CD4-positive, CD25-positive, alpha-beta regulatory T cell (primary cell): ENCODE results near the gene PLXNA4. TPM values are rescaled to one million over a fixed set of nuclear protein-coding genes. Genes with fewer than 3 reads are reported as not detected.

Experiments
- ATAC-seq, 2 donors: fragments of 150-1000 bp; cut with Tn5 transposase; one replicate each; pipeline ENCODE4 v1.10.0; 2021; ENCODE audit warnings: low read depth in 2 of 2, moderate number of reproducible peaks in 2 of 2, moderate library complexity in 1 of 2
- DNase-seq, 3 donors: peaks; one replicate each; pipeline versions ENCODE4 v3.0.0 to v3.0.0-alpha.2; 2012 to 2022; ENCODE audit warnings: mixed read lengths in 1 of 3
- H3K27ac ChIP-seq: one replicate; pipeline ENCODE4 v1.7.0; 2013; ENCODE audit warnings: mild to moderate bottlenecking, low read length; ENCODE audit not compliant: insufficient read depth, poor library complexity, severe bottlenecking
- H3K27me3 ChIP-seq: one replicate; pipeline ENCODE4 v1.7.0; 2013; ENCODE audit warnings: low read length; ENCODE audit not compliant: control insufficient read depth, insufficient read depth
- H3K36me3 ChIP-seq: one replicate; pipeline ENCODE4 v1.7.0; 2013; ENCODE audit warnings: mild to moderate bottlenecking, low read length, moderate library complexity; ENCODE audit not compliant: control insufficient read depth, insufficient read depth
- H3K4me1 ChIP-seq: 2 replicates; pipeline ENCODE4 v1.7.0; 2013; ENCODE audit warnings: mild to moderate bottlenecking, low read length; ENCODE audit not compliant: insufficient read depth, control insufficient read depth, poor library complexity, severe bottlenecking
- H3K4me3 ChIP-seq: one replicate; pipeline ENCODE4 v1.7.0; 2013; ENCODE audit warnings: low read depth, mild to moderate bottlenecking, low read length, moderate library complexity
- H3K9me3 ChIP-seq, 2 experiments: 1 replicate in 1 of 2; 2 replicates in 1 of 2; pipeline ENCODE4 v1.7.0; 2013; ENCODE audit warnings: low read length in 2 of 2, mild to moderate bottlenecking in 1 of 2, moderate library complexity in 1 of 2; ENCODE audit not compliant: control insufficient read depth in 2 of 2
- H3K27ac Mint-ChIP-seq, 3 donors: one replicate each; pipeline ENCODE4 v1.8.0; 2020 to 2022; ENCODE audit warnings: mild to moderate bottlenecking in 3 of 3, mixed read lengths in 3 of 3, moderate library complexity in 2 of 3
- H3K27me3 Mint-ChIP-seq: one replicate; pipeline ENCODE4 v1.8.0; 2022; ENCODE audit warnings: mild to moderate bottlenecking, mixed read lengths
- H3K36me3 Mint-ChIP-seq: one replicate; pipeline ENCODE4 v1.8.0; 2020; ENCODE audit warnings: mixed read lengths
- H3K4me1 Mint-ChIP-seq, 4 donors: one replicate each; pipeline ENCODE4 v1.8.0; 2020 to 2022; ENCODE audit warnings: mixed read lengths in 4 of 4, mild to moderate bottlenecking in 1 of 4
- H3K4me3 Mint-ChIP-seq, 4 donors: one replicate each; pipeline ENCODE4 v1.8.0; 2020 to 2022; ENCODE audit warnings: mild to moderate bottlenecking in 4 of 4, mixed read lengths in 4 of 4, moderate library complexity in 3 of 4
- H3K9me3 Mint-ChIP-seq, 7 donors: one replicate each; pipeline ENCODE4 v1.8.0; 2020 to 2022; ENCODE audit warnings: mixed read lengths in 7 of 7, mild to moderate bottlenecking in 3 of 7, moderate library complexity in 2 of 7
- polyA plus RNA-seq, 4 donors: library from polyadenylated mRNA; unstranded; fragments of 300-500 nt; fragmentation: Illumina TruSeq; gene quantifications; one replicate each; pipeline ENCODE4 v1.2.3, GENCODE V29; 2021
- total RNA-seq: library from RNA; stranded (reverse); gene quantifications from one replicate; pipeline ENCODE4 v1.2.3, GENCODE V29; 2022

Gene PLXNA4
- total and polyA plus RNA-seq, 5 donors from 2014 or later, result 0.27 TPM; not detected in 4

DNA sequence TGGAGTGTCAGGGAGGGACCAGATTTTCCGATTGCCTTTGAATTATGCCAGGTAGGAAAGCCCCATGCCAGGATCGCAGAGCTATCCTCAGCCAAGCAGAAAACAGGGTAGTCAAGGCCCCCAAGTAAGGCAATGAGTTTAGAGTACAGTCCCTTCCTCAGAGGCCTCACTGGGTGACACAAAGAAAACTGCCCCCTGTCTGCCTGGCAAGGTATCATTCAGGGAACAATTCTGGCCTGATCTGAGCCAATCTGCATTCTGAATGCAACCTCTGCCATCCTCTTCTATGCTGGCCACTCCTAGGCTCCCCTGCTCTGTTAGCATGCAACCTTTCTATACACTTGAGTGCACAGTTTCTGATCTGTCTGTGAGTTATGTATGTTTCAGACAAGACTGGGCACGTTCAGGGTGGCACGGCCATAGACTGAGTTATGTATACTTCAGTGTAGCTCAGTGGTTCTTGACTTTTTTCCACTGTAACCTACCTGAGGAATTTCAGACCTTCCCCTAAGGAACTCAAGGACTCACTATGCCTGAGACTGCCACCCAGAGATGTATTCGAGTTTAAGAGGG is 336.8 kb downstream of the PLXNA4 start:
- H3K4me1 ChIP-seq, result no peaks in the 10 kb centered on the region
- H3K27ac Mint-ChIP-seq, result no peak overlapping the region
- no peak overlapping the region for H3K27ac ChIP-seq

DNA sequence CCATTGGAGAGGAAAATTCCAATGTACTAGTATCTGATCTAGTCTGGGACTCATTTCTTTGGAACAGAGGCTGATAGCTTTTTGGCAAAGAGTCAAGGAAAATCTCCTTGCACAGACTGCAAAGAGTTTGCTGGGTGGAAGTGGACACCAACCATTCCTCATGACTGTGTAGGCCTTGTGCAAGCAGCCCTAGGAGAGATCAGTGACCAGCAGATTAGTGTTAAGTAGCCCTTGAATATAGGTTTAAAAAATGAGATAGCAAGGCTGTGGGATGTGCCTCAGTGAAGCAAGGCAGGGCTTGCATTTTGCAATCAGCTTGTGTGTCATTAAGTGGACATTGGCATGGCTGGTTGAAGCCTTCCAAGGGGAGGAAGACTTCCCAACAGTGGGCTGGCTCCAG is 341.6 kb downstream of the PLXNA4 start:
- no peaks in the 10 kb centered on the region for H3K36me3 Mint-ChIP-seq
- no peak overlapping the region for H3K4me3 Mint-ChIP-seq
- ATAC-seq (no peak), DNase-seq (no peak)
- Histone ChIP-seq H3K27me3 (no peaks in the 10 kb centered on the region), H3K27ac (no peak overlapping the region), H3K4me1 (no peaks in the 10 kb centered on the region), H3K36me3 (no peaks in the 10 kb centered on the region), H3K4me3 (no peak overlapping the region), H3K9me3 (no peaks in the 10 kb centered on the region)
- H3K4me1 Mint-ChIP-seq, result no peaks in the 10 kb centered on the region
- H3K27me3 Mint-ChIP-seq, result no peaks in the 10 kb centered on the region
- H3K27ac Mint-ChIP-seq, result no peak overlapping the region
- H3K9me3 Mint-ChIP-seq, result peaks cover 0 to 2% (median 0%) of the 10 kb centered on the region in 7 donors

More for the DNA sequence above, 336.8 kb downstream of the PLXNA4 start:
- Mint-ChIP-seq H3K36me3 (no peaks in the 10 kb centered on the region), H3K4me1 (no peaks in the 10 kb centered on the region), H3K4me3 (no peak overlapping the region), H3K9me3 (peaks cover 0 to 2% (median 0%) of the 10 kb centered on the region in 7 donors), H3K27me3 (no peaks in the 10 kb centered on the region)
- no peaks in the 10 kb centered on the region for H3K9me3 ChIP-seq
- ATAC-seq, result no peak
- DNase-seq, result no peak
- H3K27me3 ChIP-seq, result peaks cover 3% of the 10 kb centered on the region
- no peak overlapping the region for H3K4me3 ChIP-seq
- H3K36me3 ChIP-seq, result no peaks in the 10 kb centered on the region

DNA sequence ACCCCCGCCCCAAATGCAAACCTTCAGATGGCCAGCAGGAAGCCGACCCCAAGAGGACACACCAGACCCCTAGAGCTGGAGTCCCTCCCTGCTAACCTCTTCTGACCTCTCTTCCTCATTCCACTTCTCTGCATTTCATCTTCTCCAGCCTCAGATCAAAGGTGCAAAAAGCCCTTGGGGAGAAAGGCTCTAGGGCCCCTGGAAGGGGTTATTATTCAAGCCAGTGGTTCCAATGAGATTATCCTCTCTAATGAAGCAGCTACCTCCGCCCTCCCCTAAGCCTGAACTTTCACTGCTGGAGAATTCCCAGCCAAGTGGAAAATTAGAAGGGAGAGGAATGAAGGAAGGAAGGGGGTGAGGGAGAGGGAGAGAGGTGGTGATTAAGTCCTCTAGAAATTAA is 343.9 kb downstream of the PLXNA4 start:
- no peaks in the 10 kb centered on the region for H3K9me3 ChIP-seq
- no peak overlapping the region for H3K27ac ChIP-seq
- Mint-ChIP-seq H3K9me3 (peaks cover 0 to 1% (median 0%) of the 10 kb centered on the region in 7 donors), H3K27ac (no peak overlapping the region), H3K36me3 (no peaks in the 10 kb centered on the region), H3K27me3 (peaks cover 5% of the 10 kb centered on the region), H3K4me3 (no peak overlapping the region), H3K4me1 (no peaks in the 10 kb centered on the region)
- ATAC-seq (no peak), DNase-seq (no peak)
- H3K36me3 ChIP-seq, result no peaks in the 10 kb centered on the region
- H3K4me3 ChIP-seq, result no peak overlapping the region
- H3K27me3 ChIP-seq, result no peaks in the 10 kb centered on the region
- H3K4me1 ChIP-seq, result no peaks in the 10 kb centered on the region

DNA sequence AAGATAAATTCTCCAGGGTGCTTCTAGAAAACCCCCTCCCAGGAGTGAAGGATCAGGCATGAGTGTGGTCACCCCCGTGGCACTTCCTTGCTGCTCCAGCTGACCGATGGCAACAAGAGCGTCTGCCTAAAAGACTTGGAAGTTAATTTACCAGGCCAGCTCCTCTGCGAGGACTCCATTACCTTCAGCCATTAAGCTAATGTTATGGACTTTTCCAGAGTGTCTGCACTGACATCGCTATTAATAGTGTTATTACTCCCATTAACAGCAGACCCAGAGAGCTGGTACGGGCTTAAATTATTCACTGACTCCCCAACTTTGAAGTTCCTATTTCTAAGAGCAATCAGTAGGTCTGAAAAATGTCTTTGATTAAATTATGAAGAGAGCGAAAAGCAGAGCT is 345.8 kb downstream of the PLXNA4 start:
- H3K4me3 Mint-ChIP-seq, result no peak overlapping the region
- Histone ChIP-seq H3K27me3 (no peaks in the 10 kb centered on the region), H3K4me1 (no peaks in the 10 kb centered on the region), H3K27ac (no peak overlapping the region), H3K36me3 (no peaks in the 10 kb centered on the region), H3K4me3 (no peak overlapping the region), H3K9me3 (no peaks in the 10 kb centered on the region)
- H3K9me3 Mint-ChIP-seq, result peaks cover 0 to 1% (median 0%) of the 10 kb centered on the region in 7 donors
- ATAC-seq (no peak), DNase-seq (no peak)
- H3K27me3 Mint-ChIP-seq, result peaks cover 5% of the 10 kb centered on the region
- no peak overlapping the region for H3K27ac Mint-ChIP-seq
- no peaks in the 10 kb centered on the region for H3K4me1 Mint-ChIP-seq
- H3K36me3 Mint-ChIP-seq, result no peaks in the 10 kb centered on the region

DNA sequence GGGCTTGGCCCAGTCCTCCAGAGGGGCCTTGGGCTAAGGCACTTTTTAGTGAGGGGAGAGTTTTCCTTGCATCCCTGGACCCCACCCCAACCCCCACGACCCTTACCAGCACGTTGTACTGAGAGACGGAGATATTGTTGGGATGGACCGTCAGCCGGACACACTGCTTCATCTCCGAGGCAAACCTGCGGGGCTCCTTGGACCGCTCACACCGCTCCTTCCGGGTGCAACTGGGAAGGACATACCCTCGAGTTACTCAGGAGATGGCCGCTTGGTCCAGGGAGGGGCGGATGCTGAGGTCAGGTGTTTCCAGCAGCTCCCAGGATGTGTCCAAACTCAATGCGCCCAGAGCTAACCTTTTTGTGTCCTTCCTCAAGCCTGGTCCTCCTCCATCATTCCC is 348.0 kb downstream of the PLXNA4 start:
- Mint-ChIP-seq H3K4me1 (no peaks in the 10 kb centered on the region), H3K27ac (no peak overlapping the region), H3K36me3 (no peaks in the 10 kb centered on the region), H3K4me3 (no peak overlapping the region), H3K27me3 (peaks cover 5% of the 10 kb centered on the region), H3K9me3 (no peaks in the 10 kb centered on the region)
- DNase-seq (no peak), ATAC-seq (no peak)
- no peaks in the 10 kb centered on the region for H3K4me1 ChIP-seq
- no peak overlapping the region for H3K4me3 ChIP-seq
- H3K9me3 ChIP-seq, result no peaks in the 10 kb centered on the region
- no peaks in the 10 kb centered on the region for H3K36me3 ChIP-seq
- no peak overlapping the region for H3K27ac ChIP-seq
- no peaks in the 10 kb centered on the region for H3K27me3 ChIP-seq

DNA sequence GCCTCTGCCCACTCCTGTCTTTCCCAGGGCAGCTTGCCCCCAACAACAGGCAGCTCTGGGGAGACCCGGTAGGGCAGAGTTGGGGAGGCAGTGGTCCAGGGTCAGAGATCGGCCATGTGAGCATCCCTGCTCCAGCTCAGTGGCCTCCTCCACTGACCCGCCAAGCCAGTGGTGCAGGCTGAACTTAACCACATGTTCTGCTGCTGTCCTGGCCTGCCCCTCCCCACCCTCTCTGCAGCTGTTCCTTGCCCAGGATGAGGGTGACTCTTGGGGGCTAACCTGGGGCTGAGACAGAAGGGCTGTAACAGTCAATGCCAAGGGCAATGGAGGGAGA is 349.3 kb downstream of the PLXNA4 start:
- H3K9me3 ChIP-seq, result no peaks in the 10 kb centered on the region
- H3K27me3 Mint-ChIP-seq, result peaks cover 5% of the 10 kb centered on the region

DNA sequence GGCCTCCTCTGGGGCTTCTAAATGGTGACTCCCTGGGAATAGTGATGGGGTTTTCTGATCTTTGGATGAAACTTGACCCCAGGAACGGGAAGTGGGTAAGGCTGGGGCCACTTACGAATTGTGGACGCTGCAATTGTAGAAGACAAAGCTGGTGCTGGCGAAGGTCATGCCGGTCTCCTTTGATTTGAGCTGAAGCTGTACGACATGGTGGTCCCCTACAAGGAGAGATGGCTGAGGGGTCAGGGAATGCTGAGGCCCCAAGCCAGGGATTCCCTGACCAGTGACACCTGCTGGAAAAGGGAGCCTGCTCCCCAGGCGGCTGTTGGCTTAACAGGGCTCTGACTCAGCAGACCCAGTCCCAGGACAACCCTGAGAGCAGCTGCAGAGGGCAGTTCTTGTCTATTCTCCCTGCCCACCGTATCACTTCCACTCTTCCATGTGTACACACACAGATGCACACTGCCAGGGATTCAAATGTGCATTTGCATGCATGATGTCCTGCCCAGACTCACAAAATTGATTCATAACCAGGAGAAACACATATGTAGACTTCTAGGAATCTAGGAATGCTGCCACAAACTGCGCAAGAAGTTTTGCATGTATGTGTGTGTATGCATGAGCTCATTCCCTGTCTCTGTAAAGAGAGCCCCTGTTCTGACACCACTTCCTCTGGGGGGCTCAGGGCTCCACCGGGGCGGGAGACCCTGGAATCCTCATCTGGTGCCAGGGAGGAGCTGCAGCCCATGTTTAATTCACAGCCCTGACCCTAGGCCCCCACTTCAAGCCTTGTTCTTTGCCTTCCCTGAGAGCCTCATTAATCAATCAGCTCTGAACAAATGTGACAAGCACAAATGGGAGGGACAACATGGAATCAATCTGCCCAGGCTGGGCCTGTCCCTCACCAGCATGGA is 350.0 kb downstream of the PLXNA4 start:
- H3K27ac Mint-ChIP-seq, result no peak overlapping the region
- H3K36me3 Mint-ChIP-seq, result no peaks in the 10 kb centered on the region
- H3K9me3 ChIP-seq, result no peaks in the 10 kb centered on the region
- H3K4me3 ChIP-seq, result no peak overlapping the region
- no peaks in the 10 kb centered on the region for H3K4me1 Mint-ChIP-seq
- no peak for DNase-seq
- no peak for ATAC-seq
- H3K4me1 ChIP-seq, result no peaks in the 10 kb centered on the region
- no peak overlapping the region for H3K27ac ChIP-seq
- no peaks in the 10 kb centered on the region for H3K36me3 ChIP-seq
- no peak overlapping the region for H3K4me3 Mint-ChIP-seq
- peaks cover 0 to 3% (median 0%) of the 10 kb centered on the region in 7 donors for H3K9me3 Mint-ChIP-seq
- H3K27me3 ChIP-seq, result no peaks in the 10 kb centered on the region
- peaks cover 5% of the 10 kb centered on the region for H3K27me3 Mint-ChIP-seq

More for the DNA sequence above, 349.3 kb downstream of the PLXNA4 start:
- ATAC-seq (no peak), DNase-seq (no peak)
- Histone ChIP-seq H3K36me3 (no peaks in the 10 kb centered on the region), H3K4me1 (no peaks in the 10 kb centered on the region), H3K27ac (no peak overlapping the region), H3K4me3 (no peak overlapping the region), H3K27me3 (no peaks in the 10 kb centered on the region)
- no peak overlapping the region for H3K27ac Mint-ChIP-seq
- no peak overlapping the region for H3K4me3 Mint-ChIP-seq
- no peaks in the 10 kb centered on the region for H3K4me1 Mint-ChIP-seq
- H3K36me3 Mint-ChIP-seq, result no peaks in the 10 kb centered on the region
- peaks cover 0 to 3% (median 0%) of the 10 kb centered on the region in 7 donors for H3K9me3 Mint-ChIP-seq
